Head of caudate nucleus (tissue), 42 donors: ENCODE results near the gene AK2.
A peak's percentile ranks its signal among the peaks of the same experiment; 100 is the strongest.
"Not testable (repeated sequence)": the region's sequence is repeated elsewhere in the genome, so short reads cannot be mapped to it uniquely, and the experiment has no call there.

Source experiments
- DNase-seq, 42 donors: peaks; one replicate each; pipeline versions ENCODE4 v3.0.0 to v3.0.0-alpha.2; 2020 to 2021; ENCODE audit warnings: mixed read lengths in 7 of 42
- intact Hi-C: fragments of 100-400 bp; cut with DNase I; formaldehyde crosslinking; loops from one replicate; pipeline ENCODE4 v1.15.0; 2022

Gene AK2

GRCh38 chr1:33036526-33037503 is at the start of gene AK2:
Gene AK2, minus strand, starts transcription at chr1:33036883. Its CDS starts 55 bp downstream, at chr1:33036828.
- peak; percentile 91 to 99 (median 97) for DNase-seq
- intact Hi-C loops, result loop anchor here (5.0 to 10.0 kb wide), 2 partner anchors 48 to 65 kb away; partner anchors contain the start of gene AZIN2

- DNase-seq, result peak; percentile 62 to 94 (median 85)
- intact Hi-C loops, result loop anchor here (5.0 to 10.0 kb wide), 3 partner anchors 52 to 154 kb away; partner anchors contain the start of genes AK2 and RNF19B
Observed at GRCh38 chr1:33086384-33086850, 49.7 kb upstream of the AK2 start.

- no peak for DNase-seq
- intact Hi-C loops, result loop anchor here (5.0 to 10.0 kb wide), 3 partner anchors 51 to 153 kb away; partner anchors contain the start of genes AK2 and RNF19B
Observed at GRCh38 chr1:33085332-33085731, 48.6 kb upstream of the AK2 start.

GRCh38 chr1:33082575-33083108 is 46.0 kb upstream of the AK2 start:
- intact Hi-C loops, result loop anchor here (10.0 kb wide), 2 partner anchors 48 to 118 kb away; partner anchors contain the start of genes AK2 and RNF19B
- DNase-seq, result peak in 11 of 42 donors; percentile 12 to 53 (median 33)

- peak in 18 of 42 donors; percentile 13 to 58 (median 37) for DNase-seq
Observed at GRCh38 chr1:33081554-33082305, 45.0 kb upstream of the AK2 start.

GRCh38 chr1:33080885-33081553 is 44.3 kb upstream of the AK2 start, which contains the start of gene AZIN2:
Gene AZIN2, plus strand, starts transcription at chr1:33081153. Its CDS starts 1,097 bp downstream, at chr1:33082250.
- peak; percentile 98 to 100 (median 100) for DNase-seq
- intact Hi-C loops, result loop anchor here (10.0 kb wide), 2 partner anchors 46 to 116 kb away; partner anchors contain the start of genes AK2 and RNF19B

More at GRCh38 chr1:33081554-33082305, 45.0 kb upstream of the AK2 start:
- intact Hi-C loops, result loop anchor here (10.0 kb wide), 2 partner anchors 47 to 117 kb away; partner anchors contain the start of genes AK2 and RNF19B

- intact Hi-C loops, result loop anchor here (10.0 kb wide), 2 partner anchors 46 to 116 kb away; partner anchors contain the start of genes AK2 and RNF19B
Observed at GRCh38 chr1:33080373-33080772, 43.7 kb upstream of the AK2 start.

GRCh38 chr1:33078030-33078591 is 41.4 kb upstream of the AK2 start:
- DNase-seq, result no peak
- intact Hi-C loops, result no loop called here

More at GRCh38 chr1:33080373-33080772, 43.7 kb upstream of the AK2 start:
- no peak for DNase-seq

- intact Hi-C loops, result no loop called here
- DNase-seq, result peak; percentile 32 to 92 (median 80)
Observed at GRCh38 chr1:33074193-33074945, 37.7 kb upstream of the AK2 start.

GRCh38 chr1:33072707-33073106 is 36.0 kb upstream of the AK2 start:
- DNase-seq, result no peak
- intact Hi-C loops, result no loop called here

- intact Hi-C loops, result no loop called here
- no peak for DNase-seq
Observed at GRCh38 chr1:33070628-33071027, 33.9 kb upstream of the AK2 start.

GRCh38 chr1:33068108-33068507 is 31.4 kb upstream of the AK2 start:
- DNase-seq, intact Hi-C loops: not testable (repeated sequence)

- DNase-seq, intact Hi-C loops: not testable (repeated sequence)
Observed at GRCh38 chr1:33066477-33066876, 29.8 kb upstream of the AK2 start.

- intact Hi-C loops, result no loop called here
Observed at GRCh38 chr1:33065301-33065700, 28.6 kb upstream of the AK2 start.

GRCh38 chr1:33064284-33064683 is 27.6 kb upstream of the AK2 start:
- intact Hi-C loops, result not testable (repeated sequence)

More at GRCh38 chr1:33065301-33065700, 28.6 kb upstream of the AK2 start:
- no peak for DNase-seq

GRCh38 chr1:33061834-33062233 is 25.2 kb upstream of the AK2 start:
- intact Hi-C loops, result no loop called here
- DNase-seq, result no peak

More at GRCh38 chr1:33064284-33064683, 27.6 kb upstream of the AK2 start:
- DNase-seq, result not testable (repeated sequence)
